ENCODE data around the gene ZNF511.

Gene ZNF511

DNA sequence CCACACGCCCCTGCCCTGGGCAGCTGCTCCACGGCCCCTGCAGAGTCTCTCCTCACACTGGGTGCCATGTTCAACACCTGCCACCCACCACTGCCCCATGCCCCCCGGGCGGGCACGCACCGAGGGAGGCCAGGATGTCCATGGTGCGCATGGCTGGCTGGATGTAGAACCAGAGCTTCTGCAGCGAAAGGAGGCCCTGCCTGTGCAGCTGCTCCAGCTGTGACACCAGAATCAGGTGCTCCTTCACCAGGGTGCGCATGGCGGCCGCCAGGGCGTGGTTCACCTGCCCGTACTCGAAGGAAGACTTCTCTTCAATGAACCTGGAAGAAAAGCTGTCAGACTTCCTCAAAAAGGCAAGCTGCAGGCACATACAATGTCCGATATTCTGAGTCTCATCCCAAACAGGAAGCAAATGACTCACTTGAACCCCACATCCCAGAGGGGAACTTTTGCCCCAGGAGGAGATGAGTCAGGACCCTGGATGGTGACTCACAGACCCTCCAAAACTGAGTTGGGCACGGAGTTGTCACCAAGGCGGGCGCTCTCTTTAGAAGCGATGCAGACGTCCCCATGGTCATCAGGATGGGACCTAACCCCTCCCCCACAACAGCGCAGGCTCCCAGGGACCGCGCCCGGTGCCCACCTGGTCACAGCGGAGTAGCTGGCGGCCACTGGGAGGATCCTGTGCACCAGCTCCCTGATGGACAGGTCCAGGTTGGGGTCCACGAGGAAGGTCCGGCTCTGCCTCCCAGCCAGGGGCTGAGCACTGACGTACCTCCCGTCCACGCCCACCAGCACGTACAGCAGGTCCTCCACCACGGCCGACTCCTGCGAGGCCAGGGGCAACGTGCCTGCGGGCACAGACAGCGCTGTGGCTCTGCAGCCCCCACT, 15.6 kb upstream of the ZNF511 start:
- no peak for DNase-seq (ENCODE audit: low read depth in 2 of 2)

DNA sequence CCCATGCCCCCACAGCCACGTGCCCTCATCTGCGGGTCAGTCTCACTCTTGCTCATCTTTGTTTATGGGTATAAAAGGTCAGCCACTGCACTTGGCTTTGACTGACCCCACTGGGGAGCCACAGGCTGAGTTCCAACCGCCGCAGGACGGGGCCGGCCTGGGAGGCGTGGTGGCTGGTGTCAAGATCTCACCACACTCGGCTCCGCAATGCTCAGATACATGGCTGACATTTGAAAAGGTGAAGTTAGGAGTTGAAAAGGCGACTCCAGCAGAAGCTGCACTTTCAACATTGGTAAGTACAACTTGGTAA, 14.9 kb upstream of the ZNF511 start:
- no peak for DNase-seq (ENCODE audit: low read depth in 2 of 2)

DNA sequence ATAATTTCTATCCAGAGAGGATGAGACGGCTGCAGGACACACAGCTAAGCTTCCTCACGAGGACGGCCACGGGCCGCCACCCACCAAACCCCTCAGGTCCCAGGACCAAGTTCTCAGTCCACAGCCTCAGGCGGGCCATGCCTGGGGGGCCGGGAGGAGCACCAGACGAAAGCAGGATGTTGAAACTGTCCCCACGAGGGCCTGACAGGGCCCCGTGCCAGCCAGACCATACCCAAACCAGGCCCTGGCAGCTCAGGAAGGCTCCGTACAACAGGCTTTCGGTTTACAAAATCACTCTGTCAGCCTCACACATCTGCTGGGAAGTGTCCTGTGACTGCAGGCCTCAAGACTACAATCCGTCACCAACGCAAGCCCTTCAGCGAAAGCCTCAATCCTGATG, 14.5 kb upstream of the ZNF511 start:
- no peak for DNase-seq (ENCODE audit: low read depth in 2 of 2)

DNA sequence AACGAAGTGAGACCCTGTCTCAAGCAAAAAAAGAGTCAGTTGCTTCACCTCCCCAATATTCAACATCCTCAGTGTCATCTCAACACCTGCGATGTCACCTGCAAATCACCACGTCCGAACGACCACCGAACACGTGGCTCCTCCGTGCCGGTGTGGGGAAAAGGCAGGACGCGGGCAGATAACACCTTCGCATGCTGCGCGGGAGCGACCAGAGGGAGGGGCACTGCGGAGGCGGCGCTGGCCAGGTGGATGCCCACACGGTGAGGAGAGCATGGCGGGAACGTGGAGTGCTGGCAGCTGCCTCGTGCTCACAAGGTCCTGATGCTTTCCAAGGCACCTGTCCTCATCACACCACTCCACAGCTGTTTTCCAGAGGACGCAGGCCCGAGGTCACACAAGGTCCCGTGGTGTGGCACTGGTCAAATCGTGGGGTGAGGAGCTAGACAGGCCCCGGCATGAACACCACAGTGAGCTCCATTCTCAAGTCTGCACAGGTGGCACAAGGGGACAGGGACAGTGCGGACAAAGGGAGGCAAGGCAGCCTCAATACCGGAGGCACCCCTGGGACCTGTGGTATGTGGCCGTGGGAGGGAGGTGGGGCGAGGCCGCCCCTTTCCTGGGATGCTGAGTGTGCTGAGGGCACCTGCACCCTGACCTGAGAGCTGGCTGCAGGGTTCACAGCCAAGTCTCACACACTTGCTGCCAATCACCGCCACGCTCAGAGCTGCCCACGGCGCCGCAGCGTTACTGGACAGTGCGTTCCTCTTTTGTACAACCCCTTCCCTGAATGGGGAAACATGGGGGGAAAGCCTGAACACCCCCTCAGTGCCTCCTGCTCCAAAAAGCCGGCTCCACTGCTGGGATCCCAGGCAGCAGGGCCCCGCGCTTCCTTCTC, 13.0 kb upstream of the ZNF511 start:
- no peak for DNase-seq (ENCODE audit: low read depth in 2 of 2)

DNA sequence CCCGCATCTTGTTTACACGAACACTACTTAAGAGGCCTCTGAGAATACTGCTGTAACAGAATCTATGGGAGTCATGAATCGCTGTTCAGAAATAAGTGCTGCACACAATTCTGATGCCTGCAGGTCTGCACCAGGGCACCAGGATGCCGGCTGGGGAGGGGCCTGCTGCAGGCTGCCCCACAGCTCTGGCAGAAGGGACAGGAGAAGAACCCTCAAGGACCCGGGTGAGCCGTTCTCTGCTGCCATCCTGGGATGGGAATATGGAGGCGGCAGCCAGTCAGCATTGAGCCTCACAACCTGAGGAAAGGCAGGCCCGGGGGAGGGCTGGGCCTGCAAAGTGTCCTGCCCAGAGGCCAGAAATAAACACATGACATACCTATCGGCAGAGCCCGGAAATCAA, 11.2 kb upstream of the ZNF511 start:
- DNase-seq (ENCODE audit: low read depth in 2 of 2): no peak

DNA sequence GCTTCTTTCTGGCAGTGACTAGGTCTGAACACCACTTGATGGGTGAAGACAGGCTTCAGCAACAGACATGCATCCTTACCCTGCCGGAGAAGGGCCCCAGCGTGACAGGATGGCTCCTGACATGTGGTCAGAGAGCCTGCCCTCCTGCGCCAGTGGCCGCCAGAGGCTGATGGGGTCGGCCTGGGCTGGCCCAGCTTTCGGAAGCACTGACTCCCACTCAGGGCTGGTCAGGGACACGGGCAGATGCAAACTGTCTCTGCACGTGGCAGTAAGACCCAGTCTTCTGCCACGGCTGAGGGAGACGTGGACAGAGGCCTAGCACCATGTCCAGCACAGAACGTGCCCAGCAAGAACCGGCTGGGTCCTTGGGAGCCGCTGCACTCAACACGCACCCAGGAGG, 10.2 kb upstream of the ZNF511 start:
- DNase-seq (ENCODE audit: low read depth in 2 of 2): no peak

DNA sequence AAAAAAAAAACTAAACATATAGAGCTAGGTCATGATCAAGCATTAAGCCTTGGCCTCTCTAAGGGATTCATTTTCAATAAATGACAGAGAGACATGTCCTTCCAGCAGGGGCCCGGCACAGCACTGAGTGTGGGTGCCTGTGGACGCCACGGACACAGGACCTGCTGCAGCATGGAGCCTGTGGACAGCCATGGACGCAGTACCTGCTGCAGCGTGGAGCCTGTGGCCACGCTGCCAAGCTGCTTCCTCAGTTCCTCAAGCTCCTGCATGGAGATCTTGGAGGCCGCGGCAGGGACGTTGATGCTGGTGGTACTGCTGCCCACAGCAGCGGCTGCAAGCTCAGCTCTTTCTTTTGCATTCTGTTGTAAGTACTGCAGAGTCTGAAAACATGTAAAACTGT, 9.5 kb upstream of the ZNF511 start:
- DNase-seq (ENCODE audit: low read depth in 2 of 2): no peak

DNA sequence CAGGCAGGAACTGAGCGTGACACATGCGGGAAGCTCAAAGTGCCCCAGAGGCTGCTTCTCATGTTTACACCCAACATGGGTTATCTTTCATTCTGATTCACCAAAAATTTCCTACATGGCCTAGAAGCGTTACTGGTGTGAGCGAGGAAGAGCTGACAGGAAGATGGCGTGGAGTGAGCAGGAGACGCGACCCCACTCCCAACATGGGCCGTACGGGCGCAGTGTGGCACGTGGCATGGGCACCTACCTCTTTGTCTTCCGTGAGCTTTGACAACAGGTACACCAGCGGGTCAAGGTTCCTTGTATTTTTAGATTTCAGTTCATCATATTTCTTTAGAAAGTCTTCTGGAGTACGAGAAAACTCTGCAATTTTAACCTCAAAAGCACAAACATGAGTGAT, 9.0 kb upstream of the ZNF511 start:
- no peak for DNase-seq (ENCODE audit: low read depth in 2 of 2)

DNA sequence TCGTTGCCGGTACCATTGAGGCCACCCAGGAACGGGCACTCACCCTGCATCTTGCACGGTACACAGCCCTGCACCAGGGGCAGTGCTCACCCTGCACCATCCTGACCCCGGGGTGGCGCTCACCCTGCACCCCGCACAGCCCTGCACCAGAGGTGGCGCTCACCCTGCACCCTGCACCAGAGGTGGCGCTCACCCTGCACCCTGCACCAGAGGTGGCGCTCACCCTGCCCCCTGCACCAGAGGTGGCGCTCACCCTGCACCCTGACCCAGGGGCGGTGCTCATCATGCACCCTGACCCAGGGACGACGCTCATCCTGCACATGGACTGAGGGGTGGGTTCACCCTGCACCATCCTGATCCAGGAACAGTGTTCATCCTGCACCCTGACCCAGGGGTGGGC, 6.5 kb upstream of the ZNF511 start:
- no peak for DNase-seq (ENCODE audit: low read depth in 2 of 2)

DNA sequence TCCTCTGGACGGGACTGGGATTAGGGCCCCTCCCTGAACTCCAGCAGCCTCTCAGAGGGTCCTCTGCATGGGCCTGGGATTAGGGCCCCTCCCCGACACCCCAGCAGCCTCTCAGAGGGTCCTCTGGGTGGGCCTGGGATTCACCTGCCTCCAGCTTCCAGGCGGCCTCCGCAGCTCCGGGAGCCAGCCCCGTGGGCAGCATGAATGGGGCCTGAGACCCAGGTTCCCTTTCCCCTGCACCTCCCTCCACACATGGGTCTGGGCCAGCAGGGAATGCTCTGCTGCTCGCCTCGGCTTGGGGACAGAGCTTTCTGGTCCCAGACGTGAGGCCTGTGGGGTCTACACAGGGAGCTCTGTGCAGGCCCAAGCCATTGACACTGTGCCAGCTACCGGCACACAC, 5.5 kb upstream of the ZNF511 start:
- no peak for DNase-seq (ENCODE audit: low read depth in 2 of 2)

DNA sequence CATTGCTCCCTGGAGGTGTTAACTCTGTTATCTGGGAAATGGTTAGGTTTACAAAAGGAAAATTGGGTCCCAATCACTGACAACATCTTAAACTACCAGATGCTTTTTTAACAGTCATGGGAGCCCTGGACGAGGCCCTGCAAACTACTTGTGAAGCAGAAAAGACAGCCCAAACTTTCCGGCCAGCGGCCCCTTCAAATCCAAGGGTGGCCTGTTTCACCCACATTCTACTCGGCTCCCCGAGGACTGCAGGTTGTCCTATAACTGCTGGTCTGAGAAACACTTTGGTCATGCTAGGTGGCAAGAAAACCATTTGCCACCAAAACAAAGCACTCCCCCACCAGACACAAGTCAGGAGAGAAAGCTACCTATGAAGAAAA, 2.6 kb upstream of the ZNF511 start:
- DNase-seq (ENCODE audit: low read depth in 2 of 2): no peak

DNA sequence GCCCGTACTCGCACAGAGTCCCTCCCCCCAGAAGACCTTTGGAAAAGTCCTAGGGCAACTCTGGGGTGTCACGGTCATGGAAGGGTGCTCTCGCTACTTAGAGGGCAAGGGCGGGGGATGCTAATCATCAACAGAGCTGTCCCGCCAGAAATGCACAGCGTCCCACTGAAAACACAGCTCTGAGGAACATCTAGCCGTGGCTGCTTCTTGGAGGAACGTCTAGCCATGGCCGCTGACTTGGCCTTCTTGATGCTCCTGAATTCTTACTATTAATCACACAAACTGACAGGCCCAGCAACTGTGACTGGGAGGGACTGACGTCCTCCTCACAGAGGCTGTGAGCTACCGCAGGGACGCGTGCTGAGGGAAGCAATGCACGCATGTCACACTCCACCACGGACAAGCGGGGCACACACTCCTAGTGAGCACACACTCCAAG, 1.8 kb upstream of the ZNF511 start:
- no peak for DNase-seq (ENCODE audit: low read depth in 2 of 2)

DNA sequence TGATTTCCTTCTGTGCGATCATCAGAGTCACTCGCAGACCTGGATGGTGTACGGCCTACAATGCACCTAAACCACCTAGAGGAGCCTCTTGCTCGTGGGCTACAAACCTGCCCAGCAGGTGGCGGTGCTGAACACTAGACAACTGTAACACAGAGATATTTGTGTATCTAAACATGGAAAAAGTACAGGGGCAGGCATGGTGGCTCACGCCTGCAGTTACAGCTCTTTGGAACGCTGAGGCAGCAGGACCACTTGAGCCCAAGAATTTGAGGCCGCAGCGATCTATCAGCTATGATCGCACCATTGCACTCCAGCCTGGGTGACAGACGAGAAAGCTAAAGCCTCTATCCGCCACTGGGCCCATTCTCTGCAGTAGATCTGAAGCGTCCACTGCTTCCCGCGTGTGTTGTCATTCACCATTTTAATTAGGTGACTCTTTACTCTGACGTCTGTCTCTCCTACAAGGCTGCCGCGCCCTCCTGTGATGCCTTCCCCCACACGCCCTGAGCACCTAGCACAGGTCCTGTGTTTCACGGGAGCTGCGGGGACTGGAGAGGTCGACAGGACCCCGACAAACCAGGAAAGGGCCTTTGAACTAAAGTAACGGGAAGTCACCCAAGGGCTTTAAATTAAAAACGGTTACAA, 816 bp upstream of the ZNF511 start:
- peak; percentile 62 to 73 for DNase-seq (ENCODE audit: low read depth in 2 of 2)

DNA sequence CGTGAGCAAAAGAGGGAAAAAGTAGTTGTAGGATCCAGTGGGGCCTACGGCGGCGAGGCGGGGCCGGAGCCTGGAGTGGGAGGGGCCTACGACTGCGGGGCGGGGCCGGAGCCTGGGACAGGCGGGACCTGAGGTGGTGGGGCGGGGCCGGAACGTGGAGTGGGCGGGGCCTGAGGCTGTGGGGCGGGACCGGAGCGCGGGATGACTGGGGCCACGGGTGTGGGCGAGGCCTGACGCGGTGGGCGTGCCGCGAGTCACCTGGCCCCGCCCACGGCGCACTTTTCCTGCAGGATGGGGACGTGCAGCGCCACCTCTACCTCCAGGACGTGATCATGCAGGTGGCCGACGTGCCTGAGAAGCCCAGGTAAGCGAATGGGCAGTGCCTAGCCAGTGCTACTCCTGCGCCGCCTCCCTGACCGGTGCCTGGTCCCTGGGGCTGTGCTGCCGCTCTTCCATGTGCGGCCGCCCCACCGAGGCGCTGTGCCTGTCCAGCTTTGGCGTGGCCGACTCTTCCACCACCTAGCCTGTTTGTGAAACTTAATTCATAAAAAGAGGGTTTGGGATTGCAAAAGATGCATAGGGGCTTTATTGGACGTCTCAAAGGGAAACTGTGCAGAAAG, 496 bp downstream of the ZNF511 start:
- peak; percentile 88 to 89 for DNase-seq (ENCODE audit: low read depth in 2 of 2)

DNA sequence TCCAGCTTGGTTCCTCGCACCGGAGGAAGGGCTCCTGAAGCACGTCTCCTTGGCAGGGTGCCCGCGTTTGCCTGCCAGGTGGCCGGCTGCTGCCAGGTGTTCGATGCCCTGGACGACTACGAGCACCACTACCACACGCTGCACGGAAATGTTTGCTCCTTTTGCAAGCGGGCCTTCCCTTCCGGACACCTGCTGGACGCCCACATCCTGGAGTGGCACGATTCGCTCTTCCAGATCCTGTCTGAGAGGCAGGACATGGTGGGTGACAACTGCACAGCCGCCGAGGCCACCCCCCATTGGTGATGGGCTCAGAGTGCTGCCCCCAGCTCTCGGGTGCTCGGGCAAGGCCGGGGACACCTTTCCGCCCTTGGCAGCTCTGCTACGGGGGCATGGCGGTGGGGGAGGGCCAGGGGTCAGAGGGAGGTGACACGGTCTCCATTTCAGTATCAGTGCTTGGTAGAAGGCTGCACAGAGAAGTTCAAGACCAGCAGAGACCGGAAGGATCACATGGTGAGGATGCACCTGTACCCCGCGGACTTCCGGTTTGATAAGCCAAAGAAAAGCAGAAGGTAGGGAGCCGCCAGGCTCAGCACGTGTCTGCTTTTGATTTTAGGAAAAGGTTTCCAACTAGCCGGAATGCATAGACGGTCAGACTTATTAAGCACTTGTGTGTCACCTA, 1.1 kb downstream of the ZNF511 start:
- no peak for DNase-seq (ENCODE audit: low read depth in 2 of 2)

DNA sequence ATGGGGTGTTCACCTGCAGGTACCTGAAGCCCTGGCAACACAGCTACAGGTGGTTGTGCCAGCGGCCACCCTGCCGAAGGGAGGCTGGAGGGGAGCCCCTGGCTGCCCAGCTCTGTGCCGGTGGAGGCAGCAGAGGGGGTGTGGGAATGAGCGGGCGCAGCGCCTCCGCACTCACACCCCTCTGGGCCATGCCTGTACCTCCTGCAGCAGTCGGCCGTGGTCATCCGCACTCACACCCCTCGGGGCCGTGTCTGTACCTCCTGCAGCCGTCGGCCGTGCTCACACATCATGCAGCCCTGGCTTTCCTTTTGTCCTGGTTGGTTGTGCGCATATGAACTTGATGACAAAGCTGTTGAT, 1.7 kb downstream of the ZNF511 start:
- DNase-seq (ENCODE audit: low read depth in 2 of 2): no peak

DNA sequence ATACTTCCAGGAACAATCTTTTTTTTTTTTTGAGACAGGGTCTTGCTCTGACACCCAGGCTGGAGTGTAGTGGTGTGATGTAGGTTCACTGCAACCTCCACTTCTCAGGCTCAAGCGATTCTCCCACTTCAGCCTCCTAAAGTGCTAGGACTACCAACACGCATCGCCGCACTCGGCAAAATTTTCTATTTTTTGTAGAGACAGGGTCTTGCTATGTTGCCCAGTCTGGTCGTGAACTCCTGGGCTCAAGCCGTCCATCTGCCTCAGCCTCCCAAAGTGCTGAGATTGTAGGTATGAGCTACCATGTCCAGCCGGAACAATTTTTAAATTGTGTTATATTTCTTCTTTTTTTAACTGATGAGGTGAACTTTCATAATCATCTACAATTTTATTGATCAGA, 2.1 kb downstream of the ZNF511 start:
- no peak for DNase-seq (ENCODE audit: low read depth in 2 of 2)

DNA sequence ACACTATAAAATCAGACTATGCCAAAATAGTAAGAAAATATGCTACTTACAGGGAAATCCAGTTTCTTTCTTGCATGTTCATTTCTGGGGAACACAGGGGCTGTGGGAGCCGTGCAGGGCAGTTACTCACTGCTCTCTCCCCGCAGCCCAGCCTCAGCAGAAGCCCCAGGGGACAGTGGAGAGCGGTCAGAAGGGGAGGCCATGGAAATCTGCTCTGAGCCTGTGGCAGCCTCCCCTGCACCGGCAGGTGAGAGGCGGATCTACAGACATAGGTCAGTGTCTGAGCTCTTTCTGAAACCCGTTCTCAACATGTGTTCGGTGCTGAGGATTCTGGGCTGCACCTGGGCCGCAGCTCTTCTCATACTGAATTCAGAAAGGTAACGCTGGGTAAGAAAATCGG, 2.9 kb downstream of the ZNF511 start:
- DNase-seq (ENCODE audit: low read depth in 2 of 2): no peak

DNA sequence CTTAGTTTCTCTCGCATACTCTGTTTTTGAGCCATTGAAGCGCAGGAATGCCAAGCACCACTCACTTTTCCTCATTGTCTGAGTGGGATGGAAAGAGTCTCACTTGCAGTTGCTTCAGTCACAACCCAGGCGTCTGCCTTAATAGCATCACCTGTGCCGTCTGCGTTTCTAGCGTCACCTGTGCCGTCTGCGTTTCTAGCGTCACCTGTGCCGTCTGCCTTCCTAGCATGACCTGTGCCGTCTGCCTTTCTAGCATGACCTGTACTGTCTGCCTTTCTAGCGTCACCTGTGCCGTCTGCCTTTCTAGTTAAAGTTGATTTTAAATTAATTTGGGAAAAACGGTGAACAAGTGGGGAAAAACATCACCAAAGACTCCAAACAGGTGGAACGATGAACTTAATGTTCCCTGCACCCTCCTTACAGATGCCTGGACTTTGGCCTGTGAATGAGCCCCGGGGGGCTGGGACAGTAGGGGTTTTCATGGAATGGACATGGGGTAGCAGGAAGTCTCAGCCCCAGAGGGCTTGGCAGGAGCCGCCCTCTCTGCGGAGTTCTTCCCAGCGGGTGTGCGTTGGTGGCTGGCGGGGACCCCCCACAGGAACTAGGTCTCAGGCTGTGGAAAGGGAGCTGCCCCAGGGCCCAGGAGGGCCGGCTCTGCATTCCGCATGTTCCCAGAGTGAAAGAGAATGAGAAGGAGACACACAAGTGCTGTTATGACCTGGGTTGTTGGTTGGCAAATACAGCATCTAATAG, 3.5 kb downstream of the ZNF511 start:
- no peak for DNase-seq (ENCODE audit: low read depth in 2 of 2)

DNA sequence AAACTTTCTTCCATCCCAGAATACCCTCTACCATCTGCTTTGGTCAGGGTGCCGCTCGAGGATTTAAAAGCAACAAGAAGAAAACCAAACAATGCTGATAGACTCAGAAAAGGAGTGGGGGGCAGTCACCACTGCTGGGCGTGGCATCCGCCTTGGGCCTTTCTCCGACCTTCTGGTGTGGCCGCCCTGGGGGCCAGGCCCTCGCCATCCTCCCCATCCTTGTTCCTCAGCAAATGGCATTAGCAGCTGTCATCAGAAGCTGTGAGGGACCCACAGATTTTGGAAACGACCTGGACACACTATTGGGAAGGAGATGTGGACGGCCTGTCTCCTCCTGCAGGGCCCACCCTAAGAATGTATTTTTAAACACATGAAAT, 4.0 kb downstream of the ZNF511 start:
- DNase-seq (ENCODE audit: low read depth in 2 of 2): no peak

DNA sequence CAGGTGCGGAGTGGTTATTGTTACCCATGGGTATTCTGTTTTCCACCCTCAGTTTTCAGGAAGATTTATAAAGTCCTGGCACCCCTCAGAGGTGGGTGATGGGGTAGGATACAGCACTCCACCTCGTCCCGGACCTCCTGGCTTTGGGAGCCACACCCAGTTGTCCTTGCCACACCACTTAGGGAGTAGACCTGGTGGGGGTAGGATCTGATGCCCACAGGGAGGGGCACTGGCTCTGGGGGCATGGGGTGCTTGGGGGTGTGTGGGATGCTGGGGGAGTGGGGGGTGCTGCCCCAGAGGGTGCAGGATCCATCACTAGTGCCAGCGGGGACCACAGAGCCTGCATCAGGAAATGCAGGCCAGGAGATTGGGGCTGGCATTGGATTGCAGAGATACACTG, 4.5 kb downstream of the ZNF511 start:
- no peak for DNase-seq (ENCODE audit: low read depth in 2 of 2)

Data from stimulated activated CD8-positive, alpha-beta memory T cell treated with anti-CD3 and anti-CD28 coated beads, Interleukin-2, amount 100 ng/mL, for 1 hour (primary cell).